GM13977 (cell line): ENCODE measurements around the gene NRCAM.
"Not testable (repeated sequence)": the region's sequence is repeated elsewhere in the genome, so short reads cannot be mapped to it uniquely, and the experiment has no call there.

Experiments used
- DNase-seq: peaks from one replicate; pipeline ENCODE4 v3.0.0; 2012; ENCODE audit warnings: low spot score
- CTCF ChIP-seq: IDR thresholded peaks from 2 replicates; pipeline ENCODE4 v1.5.1; 2012; ENCODE audit warnings: mild to moderate bottlenecking, control low read depth; ENCODE audit not compliant: insufficient read depth; ENCODE audit errors: extremely low read depth, missing control alignments
- in situ Hi-C: fragments of 300-500 bp; cut with MboI; formaldehyde crosslinking; loops from one replicate; pipeline ENCODE4 v1.12.0; 2022; ENCODE audit warnings: low sequenced_read_pairs, low pct_unique_long_range_greater_than_20kb, mixed read lengths, inconsistent platforms; ENCODE audit not compliant: unreplicated experiment

The NRCAM gene

GRCh38 chr7:108266035-108266434 is 190.2 kb downstream of the NRCAM start:
- TF ChIP-seq CTCF = no peak
- in situ Hi-C loops = no loop called here
- DNase-seq = no peak

- TF ChIP-seq CTCF = no peak
- in situ Hi-C loops = no loop called here
- DNase-seq = no peak
Observed at GRCh38 chr7:108265007-108265406, 191.2 kb downstream of the NRCAM start.

DNA sequence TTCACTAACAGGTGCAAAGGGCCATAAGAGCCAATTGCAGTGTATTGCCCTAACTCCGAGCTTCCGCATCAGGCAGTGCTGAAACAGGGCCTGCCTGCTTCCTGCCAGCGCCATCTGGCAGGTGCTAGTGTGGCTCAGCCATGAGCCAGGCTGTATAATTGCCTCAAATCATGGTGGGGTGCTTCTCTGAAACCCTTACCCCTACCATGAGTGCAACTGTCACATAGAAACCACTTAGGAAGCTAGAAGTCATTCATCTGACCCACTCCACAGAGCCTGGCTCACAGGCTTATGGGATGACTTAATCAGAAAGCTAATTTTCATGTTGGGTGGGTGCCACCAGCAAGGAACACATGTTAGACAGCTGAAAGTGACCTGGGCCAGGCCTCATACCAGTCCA is 192.8 kb downstream of the NRCAM start:
- DNase-seq = no peak
- in situ Hi-C loops = no loop called here
- no peak for TF ChIP-seq CTCF

GRCh38 chr7:108261560-108262255 is 194.5 kb downstream of the NRCAM start:
- TF ChIP-seq CTCF = no peak
- in situ Hi-C loops = no loop called here
- DNase-seq = no peak

- DNase-seq, in situ Hi-C loops: not testable (repeated sequence)
Observed at GRCh38 chr7:108259447-108259846, 196.8 kb downstream of the NRCAM start.

GRCh38 chr7:108257954-108258353 is 198.3 kb downstream of the NRCAM start:
- TF ChIP-seq CTCF = no peak
- no peak for DNase-seq
- in situ Hi-C loops = no loop called here

DNA sequence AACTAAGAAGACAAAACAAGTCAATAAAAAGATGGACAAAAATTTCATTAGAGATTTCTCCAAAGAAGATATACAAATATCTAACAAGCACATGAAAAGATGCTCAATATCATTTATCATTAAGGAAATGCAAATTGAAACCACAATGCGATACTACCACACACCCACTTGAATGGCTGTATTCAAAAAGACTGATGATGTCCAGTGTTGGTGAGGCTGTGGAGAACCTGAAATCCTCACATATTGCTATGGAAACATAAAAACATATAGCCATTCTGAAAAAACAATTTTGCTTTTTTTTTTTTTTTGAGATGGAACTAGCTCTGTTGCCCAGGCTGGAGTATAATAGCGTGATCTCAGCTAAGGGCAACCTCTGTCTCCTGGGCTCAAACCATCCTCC is 202.0 kb downstream of the NRCAM start:
- no peak for DNase-seq
- TF ChIP-seq CTCF = no peak
- in situ Hi-C loops = no loop called here
